Peyer's patch (tissue), 4 donors: Measurements from ENCODE around the gene C7.

Source experiments
- POLR2A ChIP-seq, 2 donors: fragments of 450-650 bp; IDR thresholded peaks; one replicate each; pipeline ENCODE4 v1.5.1; 2017; ENCODE audit warnings: antibody characterized with exemption in 2 of 2, mild to moderate bottlenecking in 2 of 2, moderate library complexity in 2 of 2
- TF ChIP-seq, protein P1 (sequence below), 6 experiments: fragments of 450-650 bp in 4 of 6; fragments of 200-600 bp in 2 of 6; sonication (generic) in 1 of 6; IDR thresholded peaks; one replicate each; pipeline ENCODE4 v1.5.1; 2017 to 2019; ENCODE audit warnings: antibody characterized with exemption in 6 of 6, mild to moderate bottlenecking in 3 of 6, moderate library complexity in 1 of 6

DNA sequence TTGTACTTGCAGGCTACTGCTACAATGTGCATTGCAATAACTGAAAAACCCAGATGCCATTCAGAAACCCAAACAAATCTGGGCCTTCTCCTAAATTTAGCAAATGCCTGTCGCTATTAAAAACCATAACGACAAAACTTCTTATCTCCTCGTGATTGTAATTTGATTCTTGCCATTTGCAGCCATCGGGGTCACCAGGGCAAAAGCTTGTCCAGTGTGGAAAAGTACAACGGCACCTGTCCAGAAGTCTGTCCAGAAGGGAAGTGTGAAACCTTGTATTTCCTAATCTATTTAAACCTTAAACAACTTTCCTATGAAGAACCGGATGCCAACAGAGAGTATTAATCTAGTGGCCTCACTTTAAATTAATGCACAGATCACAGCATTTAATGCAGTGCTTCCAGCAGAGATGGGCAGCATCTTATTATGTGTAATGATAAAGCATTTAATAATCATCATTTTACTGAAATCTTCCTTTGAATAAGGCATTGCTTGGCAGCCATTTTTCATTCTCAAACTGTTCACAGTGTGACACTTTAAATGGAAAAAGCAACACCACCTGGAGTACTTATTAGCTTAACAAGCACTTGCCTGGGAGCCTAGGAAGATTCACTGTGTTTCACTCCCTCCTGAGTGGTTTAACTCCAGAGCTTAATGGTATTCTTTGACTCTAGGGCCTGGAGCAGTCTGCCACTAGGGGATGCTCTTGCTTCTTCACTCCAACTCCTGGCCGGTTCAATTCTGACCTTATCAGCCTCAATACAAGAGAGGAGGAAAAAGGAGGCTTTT is 4.9 kb upstream of the C7 start:
- TF ChIP-seq, protein P1, sequence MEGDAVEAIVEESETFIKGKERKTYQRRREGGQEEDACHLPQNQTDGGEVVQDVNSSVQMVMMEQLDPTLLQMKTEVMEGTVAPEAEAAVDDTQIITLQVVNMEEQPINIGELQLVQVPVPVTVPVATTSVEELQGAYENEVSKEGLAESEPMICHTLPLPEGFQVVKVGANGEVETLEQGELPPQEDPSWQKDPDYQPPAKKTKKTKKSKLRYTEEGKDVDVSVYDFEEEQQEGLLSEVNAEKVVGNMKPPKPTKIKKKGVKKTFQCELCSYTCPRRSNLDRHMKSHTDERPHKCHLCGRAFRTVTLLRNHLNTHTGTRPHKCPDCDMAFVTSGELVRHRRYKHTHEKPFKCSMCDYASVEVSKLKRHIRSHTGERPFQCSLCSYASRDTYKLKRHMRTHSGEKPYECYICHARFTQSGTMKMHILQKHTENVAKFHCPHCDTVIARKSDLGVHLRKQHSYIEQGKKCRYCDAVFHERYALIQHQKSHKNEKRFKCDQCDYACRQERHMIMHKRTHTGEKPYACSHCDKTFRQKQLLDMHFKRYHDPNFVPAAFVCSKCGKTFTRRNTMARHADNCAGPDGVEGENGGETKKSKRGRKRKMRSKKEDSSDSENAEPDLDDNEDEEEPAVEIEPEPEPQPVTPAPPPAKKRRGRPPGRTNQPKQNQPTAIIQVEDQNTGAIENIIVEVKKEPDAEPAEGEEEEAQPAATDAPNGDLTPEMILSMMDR (IDR thresholded peaks at IDR 0.05) = peak; percentile 12 to 95 (median 84)
- no peak for TF ChIP-seq POLR2A (IDR thresholded peaks at IDR 0.05)
